Neural progenitor cell (in vitro differentiated cells): ENCODE measurements around the gene CTNNBL1. TPM values are rescaled to one million over a fixed set of nuclear protein-coding genes. Genes with fewer than 3 reads are reported as not detected.
A peak's percentile ranks its signal among the peaks of the same experiment; 100 is the strongest.

ENCODE experiments used
- DNase-seq: peaks from one replicate; pipeline ENCODE4 v3.0.0-alpha.2; 2016; ENCODE audit warnings: low spot score
- H2AFZ ChIP-seq: fragments of 200-600 bp; sonication (generic); replicated peaks from 2 replicates; pipeline ENCODE4 v1.6.1; 2016; ENCODE audit warnings: antibody characterized with exemption
- H3F3A ChIP-seq: fragments of 200-600 bp; sonication (generic); 2 replicates; pipeline ENCODE4 v1.6.1; 2016; ENCODE audit warnings: antibody characterized with exemption, low read depth
- H3K27ac ChIP-seq: fragments of 200-600 bp; sonication (generic); 2 replicates; pipeline ENCODE4 v1.5.1; 2016; ENCODE audit warnings: mild to moderate bottlenecking
- H3K27me3 ChIP-seq: fragments of 200-600 bp; sonication (generic); 2 replicates; pipeline ENCODE4 v1.6.1; 2016; ENCODE audit warnings: mild to moderate bottlenecking, moderate library complexity
- H3K36me3 ChIP-seq: fragments of 200-600 bp; sonication (generic); 2 replicates; pipeline ENCODE4 v1.5.1; 2016
- H3K4me1 ChIP-seq: fragments of 200-600 bp; sonication (generic); 2 replicates; pipeline ENCODE4 v1.6.1; 2016; ENCODE audit warnings: mixed run types
- H3K4me2 ChIP-seq: fragments of 200-600 bp; sonication (generic); 2 replicates; pipeline ENCODE4 v1.6.1; 2016
- H3K4me3 ChIP-seq: fragments of 200-600 bp; sonication (generic); 2 replicates; pipeline ENCODE4 v1.5.1; 2016
- H3K79me2 ChIP-seq: fragments of 200-600 bp; sonication (generic); 2 replicates; pipeline ENCODE4 v1.6.1; 2016; ENCODE audit warnings: low read depth
- H3K9ac ChIP-seq: fragments of 200-600 bp; sonication (generic); 2 replicates; pipeline ENCODE4 v1.6.1; 2016
- H3K9me3 ChIP-seq: fragments of 200-600 bp; sonication (generic); 2 replicates; pipeline ENCODE4 v1.5.1; 2016; ENCODE audit warnings: low read depth
- H4K20me1 ChIP-seq: fragments of 200-600 bp; sonication (generic); 2 replicates; pipeline ENCODE4 v1.6.1; 2016; ENCODE audit warnings: low read depth
- H3K27ac Mint-ChIP-seq: 3 replicates; pipeline ENCODE4 v1.8.0; 2021; ENCODE audit warnings: mixed read lengths
- H3K27me3 Mint-ChIP-seq: 2 replicates; pipeline ENCODE4 v1.8.0; 2022; ENCODE audit warnings: low read depth, mild to moderate bottlenecking, inconsistent platforms, moderate library complexity, mixed read lengths; ENCODE audit not compliant: insufficient read depth
- H3K36me3 Mint-ChIP-seq: 3 replicates; pipeline ENCODE4 v1.8.0; 2021; ENCODE audit warnings: mixed read lengths
- H3K4me1 Mint-ChIP-seq: 3 replicates; pipeline ENCODE4 v1.8.0; 2021; ENCODE audit warnings: mixed read lengths
- H3K4me3 Mint-ChIP-seq: 3 replicates; pipeline ENCODE4 v1.8.0; 2021; ENCODE audit warnings: mild to moderate bottlenecking, moderate library complexity, mixed read lengths
- H3K9me3 Mint-ChIP-seq: 3 replicates; pipeline ENCODE4 v1.8.0; 2020; ENCODE audit warnings: mixed read lengths
- EZH2 ChIP-seq: fragments of 200-600 bp; sonication (generic); IDR thresholded peaks from 2 replicates; pipeline ENCODE4 v1.6.1; 2017; ENCODE audit warnings: antibody characterized with exemption, mild to moderate bottlenecking, moderate library complexity
- EZH2phosphoT487 ChIP-seq: fragments of 200-600 bp; sonication (generic); IDR thresholded peaks from 2 replicates; pipeline ENCODE4 v1.6.1; 2017; ENCODE audit warnings: antibody characterized with exemption
- total RNA-seq: library from RNA; depleted of rRNA; stranded (reverse); fragments of >200 nt; gene quantifications from 2 replicates; pipeline ENCODE4 v1.2.3, GENCODE V29; 2015; ENCODE audit warnings: low replicate concordance
- TF ChIP-seq, protein P1 (sequence below): fragments of 200-600 bp; sonication (generic); IDR thresholded peaks from 2 replicates; pipeline ENCODE4 v1.5.1; 2017; ENCODE audit warnings: antibody characterized with exemption, mild to moderate bottlenecking

CTNNBL1 gene
- total RNA-seq, 1 donor from 2014 or later = 54.5 TPM

DNA sequence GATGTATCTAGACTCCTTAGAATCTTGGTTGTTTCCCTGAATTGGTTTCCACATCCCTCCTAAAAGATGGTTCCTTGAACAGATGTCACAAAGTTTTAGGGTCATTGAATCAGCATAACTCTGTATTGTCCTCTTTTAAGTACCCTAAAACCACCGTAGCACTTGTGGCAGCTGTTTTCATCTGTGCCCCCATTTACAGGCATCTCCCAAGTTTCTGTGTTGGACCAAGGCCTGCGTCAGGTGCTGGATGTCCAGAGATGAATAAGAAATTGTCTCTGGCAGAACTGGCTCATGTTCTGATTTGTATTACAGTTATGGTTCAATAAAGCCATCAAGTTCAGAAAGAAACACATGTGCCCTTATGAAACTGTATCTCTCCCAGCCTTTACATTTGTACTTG, 48.3 kb downstream of the CTNNBL1 start:
- H3K4me3 Mint-ChIP-seq = no peak overlapping the region
- no peaks in the 10 kb centered on the region for H3K9me3 ChIP-seq

DNA sequence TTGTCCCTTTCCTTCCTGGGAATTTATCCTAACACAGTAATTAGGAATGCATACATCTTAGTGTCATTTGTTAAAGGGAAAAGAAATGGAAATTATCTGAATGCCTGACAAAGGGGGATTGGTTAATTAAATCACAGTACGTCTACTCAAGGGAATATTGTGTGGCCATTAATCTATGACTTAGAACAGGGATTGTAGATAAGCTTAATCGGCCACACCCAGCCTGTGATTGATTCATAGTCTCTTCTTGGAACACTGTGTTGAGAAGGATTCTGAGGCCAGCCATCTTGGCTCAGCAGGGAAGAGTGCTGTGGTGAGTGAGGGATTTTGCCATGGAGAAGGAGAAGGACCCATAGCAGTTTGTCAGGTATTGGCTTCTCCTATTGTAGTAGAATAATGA, 50.5 kb downstream of the CTNNBL1 start:
- no peaks in the 10 kb centered on the region for H3K27me3 ChIP-seq
- H3K36me3 ChIP-seq = no peaks in the 10 kb centered on the region
- Mint-ChIP-seq H3K4me3 (no peak overlapping the region), H3K27me3 (no peaks in the 10 kb centered on the region), H3K4me1 (peaks cover 9% of the 10 kb centered on the region), H3K27ac (no peak overlapping the region), H3K36me3 (peaks cover 17% of the 10 kb centered on the region), H3K9me3 (no peaks in the 10 kb centered on the region)
- peaks cover 25% of the 10 kb centered on the region for H3K4me1 ChIP-seq
- no peak for DNase-seq
- H2AFZ ChIP-seq = no peak overlapping the region
- H3K27ac ChIP-seq = no peak overlapping the region
- no peaks in the 10 kb centered on the region for H3K9me3 ChIP-seq
- no peak overlapping the region for H3K9ac ChIP-seq
- H3K4me3 ChIP-seq = no peak overlapping the region
- H3K79me2 ChIP-seq = no peaks in the 10 kb centered on the region
- no peak overlapping the region for H3K4me2 ChIP-seq
- H4K20me1 ChIP-seq = no peaks in the 10 kb centered on the region
- TF ChIP-seq, protein P1, sequence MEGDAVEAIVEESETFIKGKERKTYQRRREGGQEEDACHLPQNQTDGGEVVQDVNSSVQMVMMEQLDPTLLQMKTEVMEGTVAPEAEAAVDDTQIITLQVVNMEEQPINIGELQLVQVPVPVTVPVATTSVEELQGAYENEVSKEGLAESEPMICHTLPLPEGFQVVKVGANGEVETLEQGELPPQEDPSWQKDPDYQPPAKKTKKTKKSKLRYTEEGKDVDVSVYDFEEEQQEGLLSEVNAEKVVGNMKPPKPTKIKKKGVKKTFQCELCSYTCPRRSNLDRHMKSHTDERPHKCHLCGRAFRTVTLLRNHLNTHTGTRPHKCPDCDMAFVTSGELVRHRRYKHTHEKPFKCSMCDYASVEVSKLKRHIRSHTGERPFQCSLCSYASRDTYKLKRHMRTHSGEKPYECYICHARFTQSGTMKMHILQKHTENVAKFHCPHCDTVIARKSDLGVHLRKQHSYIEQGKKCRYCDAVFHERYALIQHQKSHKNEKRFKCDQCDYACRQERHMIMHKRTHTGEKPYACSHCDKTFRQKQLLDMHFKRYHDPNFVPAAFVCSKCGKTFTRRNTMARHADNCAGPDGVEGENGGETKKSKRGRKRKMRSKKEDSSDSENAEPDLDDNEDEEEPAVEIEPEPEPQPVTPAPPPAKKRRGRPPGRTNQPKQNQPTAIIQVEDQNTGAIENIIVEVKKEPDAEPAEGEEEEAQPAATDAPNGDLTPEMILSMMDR = no peak
- no peak for TF ChIP-seq EZH2
- H3F3A ChIP-seq = peaks cover 6% of the 10 kb centered on the region

More for the DNA sequence above, 48.3 kb downstream of the CTNNBL1 start:
- Mint-ChIP-seq H3K27ac (no peak overlapping the region), H3K27me3 (no peaks in the 10 kb centered on the region), H3K9me3 (no peaks in the 10 kb centered on the region), H3K4me1 (peaks cover 9% of the 10 kb centered on the region), H3K36me3 (peaks cover 21% of the 10 kb centered on the region)
- Histone ChIP-seq H3K27ac (no peak overlapping the region), H4K20me1 (no peaks in the 10 kb centered on the region), H3K36me3 (peaks cover 4% of the 10 kb centered on the region), H3K4me1 (peaks cover 25% of the 10 kb centered on the region), H3F3A (peaks cover 6% of the 10 kb centered on the region), H3K4me3 (no peak overlapping the region), H3K27me3 (no peaks in the 10 kb centered on the region), H3K9ac (no peak overlapping the region), H2AFZ (no peak overlapping the region), H3K4me2 (no peak overlapping the region), H3K79me2 (no peaks in the 10 kb centered on the region)
- TF ChIP-seq, protein P1 = no peak
- no peak for TF ChIP-seq EZH2phosphoT487
- DNase-seq = no peak

DNA sequence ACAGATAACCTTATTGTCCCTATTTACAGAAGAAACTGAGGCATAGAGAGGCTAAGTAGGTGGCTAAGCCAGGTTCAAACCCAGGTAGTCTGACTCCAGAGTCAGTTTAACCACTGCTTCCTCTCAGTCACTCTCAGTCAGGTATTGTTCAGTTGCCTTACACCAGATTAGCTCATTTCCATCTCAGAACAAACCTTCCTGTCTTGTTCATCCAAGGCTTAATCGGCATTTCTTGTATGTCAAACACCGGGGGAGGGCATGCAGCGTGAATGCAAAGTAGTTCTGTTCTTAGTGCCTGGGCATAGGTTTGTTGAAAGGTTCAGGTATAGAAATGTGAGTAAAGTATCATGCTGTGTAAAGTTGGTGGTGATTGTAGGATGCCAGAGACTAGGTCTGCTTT, 51.7 kb downstream of the CTNNBL1 start:
- H3K36me3 Mint-ChIP-seq = peaks cover 15% of the 10 kb centered on the region
- DNase-seq = peak; percentile 34
- no peaks in the 10 kb centered on the region for H3K27me3 ChIP-seq
- no peaks in the 10 kb centered on the region for H3K79me2 ChIP-seq
- no peak overlapping the region for H3K4me3 Mint-ChIP-seq
- H3F3A ChIP-seq = peaks cover 6% of the 10 kb centered on the region
- no peak overlapping the region for H3K4me3 ChIP-seq
- H3K27ac Mint-ChIP-seq = no peak overlapping the region
- peak overlapping the region; percentile 23 for H3K27ac ChIP-seq
- H2AFZ ChIP-seq = no peak overlapping the region
- no peaks in the 10 kb centered on the region for H3K27me3 Mint-ChIP-seq
- H3K9me3 ChIP-seq = no peaks in the 10 kb centered on the region
- peak overlapping the region; percentile 24 for H3K4me2 ChIP-seq
- H4K20me1 ChIP-seq = no peaks in the 10 kb centered on the region
- H3K4me1 Mint-ChIP-seq = peaks cover 9% of the 10 kb centered on the region
- H3K4me1 ChIP-seq = peaks cover 25% of the 10 kb centered on the region
- peak overlapping the region; percentile 19 for H3K9ac ChIP-seq
- H3K36me3 ChIP-seq = no peaks in the 10 kb centered on the region
- TF ChIP-seq, protein P1 = no peak
- TF ChIP-seq EZH2 = no peak
- TF ChIP-seq EZH2phosphoT487 = no peak
- no peaks in the 10 kb centered on the region for H3K9me3 Mint-ChIP-seq

DNA sequence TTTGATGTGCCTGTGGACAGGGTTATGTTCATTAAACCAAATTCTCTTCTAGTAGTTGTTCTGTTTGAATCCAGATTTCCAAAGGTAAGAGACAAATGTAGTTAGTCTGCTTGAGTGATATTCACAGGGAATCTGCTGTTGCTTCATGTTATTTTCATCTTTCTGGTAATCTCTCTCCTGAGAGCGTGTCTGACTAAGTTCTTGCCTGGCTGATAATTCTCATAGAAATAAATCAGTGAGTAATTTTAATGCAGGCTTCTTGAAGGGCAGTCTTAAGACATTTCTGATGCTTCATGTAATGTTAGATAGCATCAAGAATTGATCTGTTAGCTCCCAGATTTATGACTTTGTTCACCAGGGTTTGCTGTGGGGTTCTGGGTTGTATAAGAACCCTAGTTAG, 54.2 kb downstream of the CTNNBL1 start:
- Mint-ChIP-seq H3K36me3 (peaks cover 26% of the 10 kb centered on the region), H3K27me3 (no peaks in the 10 kb centered on the region), H3K4me1 (peaks cover 9% of the 10 kb centered on the region), H3K9me3 (no peaks in the 10 kb centered on the region), H3K27ac (no peak overlapping the region), H3K4me3 (no peak overlapping the region)
- no peaks in the 10 kb centered on the region for H3K79me2 ChIP-seq
- H3K4me2 ChIP-seq = no peak overlapping the region
- peaks cover 6% of the 10 kb centered on the region for H3F3A ChIP-seq
- H3K27me3 ChIP-seq = no peaks in the 10 kb centered on the region
- DNase-seq = no peak
- no peak overlapping the region for H3K4me3 ChIP-seq
- H3K27ac ChIP-seq = no peak overlapping the region
- H3K9ac ChIP-seq = no peak overlapping the region
- TF ChIP-seq EZH2phosphoT487 (no peak), EZH2 (no peak)
- TF ChIP-seq, protein P1 = no peak
- no peaks in the 10 kb centered on the region for H3K36me3 ChIP-seq
- H4K20me1 ChIP-seq = no peaks in the 10 kb centered on the region
- H3K4me1 ChIP-seq = peaks cover 25% of the 10 kb centered on the region
- H3K9me3 ChIP-seq = no peaks in the 10 kb centered on the region
- no peak overlapping the region for H2AFZ ChIP-seq
